Activated B cell treated with CpG ODN at 0.5 μM for 24 hours (primary cell): ENCODE results near the gene CLASP1. TPM values are rescaled to one million over a fixed set of nuclear protein-coding genes. Genes with fewer than 3 reads are reported as not detected.

ENCODE experiments used
- ATAC-seq: fragments of 200-7000 bp; cut with Tn5 transposase; one replicate; pipeline ENCODE4 v1.10.0; 2021; ENCODE audit warnings: low read depth, mild to moderate bottlenecking, moderate library complexity
- CTCF ChIA-PET: fragments of 350-600 bp; sonication (Branson Sonifier 250); formaldehyde crosslinking; loops from one replicate; lab custom pipeline; 2021; ENCODE audit warnings: antibody characterized with exemption; lab: Charles Lee
- POLR2A ChIA-PET: fragments of 350-600 bp; sonication (Branson Sonifier 250); formaldehyde crosslinking; loops from one replicate; lab custom pipeline; 2021; ENCODE audit warnings: antibody characterized with exemption; lab: Charles Lee
- DNase-seq: peaks from one replicate; pipeline ENCODE4 v3.0.0; 2022
- H3K27ac Mint-ChIP-seq: one replicate; pipeline ENCODE4 v1.8.0; 2020; ENCODE audit warnings: mixed read lengths
- H3K27me3 Mint-ChIP-seq: one replicate; pipeline ENCODE4 v1.8.0; 2021; ENCODE audit warnings: mixed read lengths
- H3K36me3 Mint-ChIP-seq: one replicate; pipeline ENCODE4 v1.8.0; 2021; ENCODE audit warnings: low read depth, mixed read lengths
- H3K4me1 Mint-ChIP-seq: one replicate; pipeline ENCODE4 v1.8.0; 2021; ENCODE audit warnings: mixed read lengths
- H3K4me3 Mint-ChIP-seq: one replicate; pipeline ENCODE4 v1.8.0; 2020; ENCODE audit warnings: mild to moderate bottlenecking, mixed read lengths
- H3K9me3 Mint-ChIP-seq: one replicate; pipeline ENCODE4 v1.8.0; 2020; ENCODE audit warnings: mixed read lengths
- CTCF ChIP-seq: fragments of 200-600 bp; IDR thresholded peaks from one replicate; pipeline ENCODE4 v1.8.0; 2022; ENCODE audit warnings: antibody characterized with exemption, mild to moderate bottlenecking
- intact Hi-C: fragments of 100-400 bp; cut with micrococcal nuclease; formaldehyde crosslinking; loops from one replicate; pipeline ENCODE4 v1.15.1; 2024
- total RNA-seq: library from RNA; stranded (reverse); gene quantifications from 2 replicates; pipeline ENCODE4 v1.2.3, GENCODE V29; 2022

Gene CLASP1
- total RNA-seq, 1 donor from 2014 or later = 65.0 TPM

- peaks cover 64% of the 10 kb centered on the region for H3K4me1 Mint-ChIP-seq
- DNase-seq (no peak), ATAC-seq (no peak)
- no peaks in the 10 kb centered on the region for H3K27me3 Mint-ChIP-seq
- CTCF ChIA-PET = no interaction called here
- intact Hi-C loops = no loop called here
- H3K27ac Mint-ChIP-seq = no peak overlapping the region
- POLR2A ChIA-PET = interaction anchor here (0.6 kb wide), 2 partner anchors 19 to 207 kb away, joined by 3 to 5 read pairs; no protein-coding TSS in a partner anchor
- peaks cover 6% of the 10 kb centered on the region for H3K36me3 Mint-ChIP-seq
- no peak for TF ChIP-seq CTCF
- H3K4me3 Mint-ChIP-seq = no peak overlapping the region
- peaks cover 6% of the 10 kb centered on the region for H3K9me3 Mint-ChIP-seq
Measured at GRCh38 chr2:121550669-121551068, 98.6 kb downstream of the CLASP1 start.

- TF ChIP-seq CTCF = no peak
- CTCF ChIA-PET = no interaction called here
- Mint-ChIP-seq H3K9me3 (peaks cover 3% of the 10 kb centered on the region), H3K36me3 (peaks cover under 1% of the 10 kb centered on the region), H3K27me3 (no peaks in the 10 kb centered on the region), H3K27ac (no peak overlapping the region), H3K4me3 (peak overlapping the region; percentile 4), H3K4me1 (peaks cover 56% of the 10 kb centered on the region)
- POLR2A ChIA-PET = interaction anchor here (0.6 to 1.2 kb wide), 3 partner anchors 11 to 102 kb away, joined by 5 read pairs; partner anchors contain the start of genes CLASP1 and RNU4ATAC
- ATAC-seq (no peak), DNase-seq (no peak)
- intact Hi-C loops = no loop called here
Measured at GRCh38 chr2:121547646-121548045, 101.6 kb downstream of the CLASP1 start.

- CTCF ChIA-PET = interaction anchor here (1.1 kb wide), 1 partner anchor 143 kb away, joined by 3 read pairs; no protein-coding TSS in a partner anchor
- peaks cover 40% of the 10 kb centered on the region for H3K4me1 Mint-ChIP-seq
- peaks cover 2% of the 10 kb centered on the region for H3K9me3 Mint-ChIP-seq
Measured at GRCh38 chr2:121545913-121546312, 103.3 kb downstream of the CLASP1 start.

GRCh38 chr2:121545257-121545656 lies 104.0 kb downstream of the CLASP1 start:
- Mint-ChIP-seq H3K36me3 (no peaks in the 10 kb centered on the region), H3K4me1 (peaks cover 36% of the 10 kb centered on the region), H3K27ac (no peak overlapping the region), H3K4me3 (no peak overlapping the region), H3K27me3 (no peaks in the 10 kb centered on the region), H3K9me3 (peaks cover 2% of the 10 kb centered on the region)
- DNase-seq (no peak), ATAC-seq (no peak)
- intact Hi-C loops = no loop called here
- ChIA-PET CTCF (interaction anchor here (1.1 kb wide), 1 partner anchor 142 kb away, joined by 3 read pairs; no protein-coding TSS in a partner anchor), POLR2A (interaction anchor here (1.7 kb wide), 1 partner anchor 14 kb away, joined by 6 read pairs; the partner anchor contains the start of gene RNU4ATAC)
- TF ChIP-seq CTCF = no peak

More at GRCh38 chr2:121545913-121546312, 103.3 kb downstream of the CLASP1 start:
- no peak overlapping the region for H3K4me3 Mint-ChIP-seq
- POLR2A ChIA-PET = interaction anchor here (1.7 kb wide), 1 partner anchor 15 kb away, joined by 6 read pairs; the partner anchor contains the start of gene RNU4ATAC
- ATAC-seq (no peak), DNase-seq (no peak)
- no peak for TF ChIP-seq CTCF
- H3K27ac Mint-ChIP-seq = no peak overlapping the region
- H3K36me3 Mint-ChIP-seq = no peaks in the 10 kb centered on the region
- no peaks in the 10 kb centered on the region for H3K27me3 Mint-ChIP-seq
- intact Hi-C loops = no loop called here

GRCh38 chr2:121541495-121541894 lies 107.8 kb downstream of the CLASP1 start:
- POLR2A ChIA-PET = interaction anchor here (0.7 to 1.2 kb wide), 2 partner anchors 11 kb away, joined by 3 to 6 read pairs; partner anchors contain the start of gene RNU4ATAC
- no peak for DNase-seq
- Mint-ChIP-seq H3K36me3 (no peaks in the 10 kb centered on the region), H3K4me1 (peaks cover 26% of the 10 kb centered on the region), H3K4me3 (no peak overlapping the region), H3K27me3 (no peaks in the 10 kb centered on the region), H3K27ac (no peak overlapping the region), H3K9me3 (no peaks in the 10 kb centered on the region)
- CTCF ChIA-PET = no interaction called here
- intact Hi-C loops = no loop called here
- ATAC-seq = no peak
- no peak for TF ChIP-seq CTCF
